ENCODE measurements around the gene CCDC192.

The CCDC192 gene

GRCh38 chr5:127912411-127912810 lies 209.2 kb downstream of the CCDC192 start:
- Histone ChIP-seq H3K36me3 (ENCODE audit: control insufficient read depth, low read length) (no peaks in the 10 kb centered on the region), H3K9me3 (ENCODE audit: control insufficient read depth, insufficient read depth, low read length) (no peaks in the 10 kb centered on the region), H3F3A (ENCODE audit: control insufficient read depth, insufficient read depth) (peaks cover 4% of the 10 kb centered on the region; the same call in 1 of the 2 replicates), H3K27me3 (ENCODE audit: control insufficient read depth, low read length) (no peaks in the 10 kb centered on the region), H3K4me2 (ENCODE audit: low read length) (no peak overlapping the region), H3K79me2 (ENCODE audit: control insufficient read depth, low read length) (no peaks in the 10 kb centered on the region), H3K4me1 (ENCODE audit: control insufficient read depth, low read length) (peaks cover 16% of the 10 kb centered on the region), H3K9me2 (replicated peaks; ENCODE audit: control insufficient read depth, low read length) (no peaks in the 10 kb centered on the region), H3K27ac (ENCODE audit: low read depth, low read length) (no peak overlapping the region), H4K20me1 (ENCODE audit: control insufficient read depth, insufficient read depth, low read depth, low read length) (no peaks in the 10 kb centered on the region), H3K4me3 (ENCODE audit: low read length) (no peak overlapping the region)
- TF ChIP-seq EZH2phosphoT487 (IDR thresholded peaks at IDR 0.05; ENCODE audit: borderline replicate concordance, low read length) = no peak
- no peak for TF ChIP-seq CTCF (IDR thresholded peaks at IDR 0.05; ENCODE audit: low read depth, low read length, poor library complexity, severe bottlenecking)

- H3K27ac ChIP-seq (ENCODE audit: low read depth, low read length) = no peak overlapping the region
- no peak overlapping the region for H3K4me2 ChIP-seq (ENCODE audit: low read length)
- H3K9me3 ChIP-seq (ENCODE audit: control insufficient read depth, insufficient read depth, low read length) = no peaks in the 10 kb centered on the region
These were observed 213.8 kb downstream of the CCDC192 start for GRCh38 chr5:127916885-127917573.

GRCh38 chr5:127919006-127919796 lies 216.0 kb downstream of the CCDC192 start:
- no peaks in the 10 kb centered on the region for H3K36me3 ChIP-seq (ENCODE audit: control insufficient read depth, low read length)
- no peak for TF ChIP-seq CTCF (IDR thresholded peaks at IDR 0.05; ENCODE audit: low read depth, low read length, poor library complexity, severe bottlenecking)
- TF ChIP-seq EZH2phosphoT487 (IDR thresholded peaks at IDR 0.05; ENCODE audit: borderline replicate concordance, low read length) = no peak
- H3K79me2 ChIP-seq (ENCODE audit: control insufficient read depth, low read length) = no peaks in the 10 kb centered on the region
- peaks cover 3% of the 10 kb centered on the region; the same call in 1 of the 2 replicates for H3K4me1 ChIP-seq (ENCODE audit: control insufficient read depth, low read length)
- H3K27ac ChIP-seq (ENCODE audit: low read depth, low read length) = no peak overlapping the region
- H4K20me1 ChIP-seq (ENCODE audit: control insufficient read depth, insufficient read depth, low read depth, low read length) = no peaks in the 10 kb centered on the region
- no peaks in the 10 kb centered on the region for H3K9me2 ChIP-seq (replicated peaks; ENCODE audit: control insufficient read depth, low read length)
- H3K4me3 ChIP-seq (ENCODE audit: low read length) = no peak overlapping the region
- H3K27me3 ChIP-seq (ENCODE audit: control insufficient read depth, low read length) = no peaks in the 10 kb centered on the region
- H3K4me2 ChIP-seq (ENCODE audit: low read length) = no peak overlapping the region
- H3F3A ChIP-seq (ENCODE audit: control insufficient read depth, insufficient read depth) = no peaks in the 10 kb centered on the region
- no peaks in the 10 kb centered on the region for H3K9me3 ChIP-seq (ENCODE audit: control insufficient read depth, insufficient read depth, low read length)

More at GRCh38 chr5:127916885-127917573, 213.8 kb downstream of the CCDC192 start:
- Histone ChIP-seq H4K20me1 (ENCODE audit: control insufficient read depth, insufficient read depth, low read depth, low read length) (no peaks in the 10 kb centered on the region), H3K36me3 (ENCODE audit: control insufficient read depth, low read length) (no peaks in the 10 kb centered on the region), H3F3A (ENCODE audit: control insufficient read depth, insufficient read depth) (no peaks in the 10 kb centered on the region), H3K79me2 (ENCODE audit: control insufficient read depth, low read length) (no peaks in the 10 kb centered on the region), H3K9me2 (replicated peaks; ENCODE audit: control insufficient read depth, low read length) (no peaks in the 10 kb centered on the region), H3K4me1 (ENCODE audit: control insufficient read depth, low read length) (peaks cover 3% of the 10 kb centered on the region; the same call in 1 of the 2 replicates), H3K4me3 (ENCODE audit: low read length) (no peak overlapping the region), H3K27me3 (ENCODE audit: control insufficient read depth, low read length) (no peaks in the 10 kb centered on the region)
- TF ChIP-seq CTCF (IDR thresholded peaks at IDR 0.05; ENCODE audit: low read depth, low read length, poor library complexity, severe bottlenecking) (no peak), EZH2phosphoT487 (IDR thresholded peaks at IDR 0.05; ENCODE audit: borderline replicate concordance, low read length) (no peak)
